HG03135 (cell line): ENCODE measurements around the gene PI16.
"Not testable (repeated sequence)": the region's sequence is repeated elsewhere in the genome, so short reads cannot be mapped to it uniquely, and the experiment has no call there.

Source experiments
- ATAC-seq: cut with Tn5 transposase; IDR thresholded peaks from one replicate; pipeline ENCODE4 v1.9.1; 2021; ENCODE audit warnings: mild to moderate bottlenecking, moderate library complexity; ENCODE audit not compliant: unreplicated experiment

Gene PI16

GRCh38 chr6:36927691-36928546 lies 26.6 kb upstream of the PI16 start:
- ATAC-seq: no peak

DNA sequence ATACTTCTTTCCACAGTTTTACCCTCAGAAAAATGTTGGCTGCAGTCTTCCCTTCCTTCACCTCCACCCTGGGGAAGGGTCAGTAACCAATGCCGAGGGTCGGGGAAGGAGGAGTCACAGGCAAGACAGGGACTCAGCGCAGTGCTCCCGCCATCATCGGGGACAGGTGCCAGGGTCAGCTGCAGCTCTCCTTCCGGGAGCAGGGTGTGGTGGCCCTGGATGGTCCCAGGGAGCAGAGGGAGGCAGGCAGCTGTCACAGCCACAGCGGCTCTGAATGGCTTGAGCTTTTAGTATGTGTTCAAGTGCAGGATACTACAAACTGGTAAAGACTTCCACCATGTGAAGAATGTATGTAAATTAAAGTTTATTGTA lies 26.0 kb upstream of the PI16 start:
- ATAC-seq: no peak

DNA sequence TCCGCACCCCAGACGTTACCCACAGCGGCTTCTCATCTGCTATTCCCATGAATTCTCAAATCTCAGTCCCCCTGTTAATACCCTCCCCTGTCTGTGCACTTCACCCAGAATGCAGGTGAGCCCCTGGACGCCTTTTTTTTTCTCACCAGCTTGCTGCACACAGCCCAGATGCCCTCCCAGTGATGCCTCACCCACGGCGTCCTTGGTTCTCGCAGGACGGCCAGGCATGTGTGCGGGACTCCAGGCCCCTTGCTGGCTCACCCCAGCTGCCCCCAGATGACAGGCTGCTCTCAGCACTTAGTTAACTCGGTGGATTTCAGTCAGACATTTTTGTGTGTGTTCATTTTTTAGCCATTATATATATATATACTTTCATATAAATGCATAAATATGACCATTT lies 25.4 kb upstream of the PI16 start:
- ATAC-seq: no peak

GRCh38 chr6:36929607-36930006 lies 24.9 kb upstream of the PI16 start:
- ATAC-seq: no peak

DNA sequence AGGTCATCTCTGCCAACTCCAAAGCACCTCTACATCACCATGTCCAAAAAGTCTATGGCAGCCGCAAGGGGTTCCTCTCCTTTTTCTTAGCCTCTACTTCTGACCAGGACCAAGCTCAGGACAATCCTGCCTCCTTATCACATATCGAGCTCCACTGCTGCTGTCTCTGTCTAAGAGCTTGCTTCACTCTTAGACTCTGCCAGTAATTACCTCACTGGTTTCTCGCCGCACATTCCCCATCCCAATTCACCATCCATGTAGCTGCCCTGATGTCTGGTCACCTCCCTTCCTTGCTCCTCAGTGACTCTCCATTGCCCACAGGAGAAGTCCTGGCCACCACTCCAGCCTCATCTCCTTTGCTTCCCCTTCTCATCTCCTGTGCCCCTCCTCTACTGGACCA lies 24.1 kb upstream of the PI16 start:
- no peak for ATAC-seq

- ATAC-seq: no peak
Observed at GRCh38 chr6:36933102-36933501, 21.4 kb upstream of the PI16 start.

DNA sequence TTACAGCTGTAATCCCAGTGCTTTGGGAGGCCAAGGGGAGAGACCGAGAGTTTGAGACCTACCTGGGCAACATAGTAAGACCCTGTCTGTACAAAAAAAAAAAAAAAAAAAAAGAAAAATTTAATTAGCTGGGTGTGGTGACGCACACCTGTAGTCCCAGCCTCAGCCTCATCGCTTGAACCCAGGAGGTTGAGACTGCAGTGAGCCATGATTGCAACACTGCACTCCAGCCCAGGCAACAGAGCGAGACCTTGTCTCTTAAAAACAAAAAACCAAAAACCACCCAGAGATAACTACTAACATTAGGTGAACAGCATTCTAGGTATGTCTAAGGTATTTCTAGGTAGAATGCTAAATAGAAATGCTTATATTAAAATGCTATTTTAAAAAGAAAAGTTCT lies 21.0 kb upstream of the PI16 start:
- no peak for ATAC-seq

DNA sequence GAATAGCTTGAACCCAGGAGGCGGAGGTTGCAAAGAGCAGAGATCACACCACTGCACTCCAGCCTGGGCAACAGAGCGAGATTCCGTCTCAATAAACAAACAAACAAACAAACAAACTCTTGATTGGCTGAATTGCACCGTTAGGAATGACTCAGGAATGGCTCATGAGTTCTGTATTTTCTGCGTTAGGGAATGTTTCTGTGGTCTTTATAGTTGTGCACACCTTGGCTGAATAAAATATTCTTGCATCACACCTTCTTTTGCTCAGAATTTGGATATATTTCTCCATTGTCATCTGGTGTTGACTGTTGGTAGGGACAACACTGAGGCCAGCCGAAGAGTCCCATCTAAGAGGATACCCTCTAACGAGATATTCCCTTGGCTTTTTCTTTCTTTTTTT lies 19.6 kb upstream of the PI16 start:
- no peak for ATAC-seq

DNA sequence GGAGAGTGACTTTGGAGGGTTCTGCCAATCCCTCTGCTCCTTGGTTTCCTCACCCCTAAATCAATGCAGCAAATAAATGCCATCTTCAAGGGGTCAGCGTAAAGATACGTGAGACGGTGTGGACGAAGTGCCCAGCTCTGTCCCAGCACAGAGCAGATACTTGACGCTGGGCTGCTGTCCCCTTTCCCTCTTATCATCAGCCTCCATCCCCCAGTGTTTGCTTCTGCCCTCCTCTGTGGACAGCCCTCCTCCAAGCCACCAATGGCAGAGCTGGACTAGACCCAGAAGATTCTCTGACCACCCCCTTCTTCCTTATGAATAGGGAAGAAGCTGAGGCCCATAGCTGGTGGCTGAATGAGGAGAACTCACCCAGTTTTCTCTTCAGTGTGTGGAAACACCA lies 17.7 kb upstream of the PI16 start:
- no peak for ATAC-seq

- ATAC-seq: no peak
Observed at GRCh38 chr6:36937896-36938295, 16.6 kb upstream of the PI16 start.

DNA sequence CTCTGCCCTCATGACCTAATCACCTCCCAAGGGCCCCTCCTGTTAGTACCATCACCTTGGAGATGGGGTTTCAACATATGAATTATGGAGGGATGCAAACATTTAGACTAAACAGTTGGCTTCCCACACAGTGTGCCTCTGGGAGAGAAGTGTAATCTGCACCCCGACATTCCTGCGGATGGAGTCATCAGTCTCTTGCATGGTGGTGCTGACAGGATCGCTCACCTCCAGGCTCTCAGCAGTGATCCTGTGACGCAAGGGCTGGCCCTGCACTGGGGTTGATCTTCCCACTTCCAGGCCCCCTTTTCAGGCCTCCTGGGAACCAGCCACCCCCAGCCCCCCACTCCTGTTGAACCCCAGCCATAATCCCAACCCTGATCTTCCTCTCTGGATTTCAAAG lies 16.0 kb upstream of the PI16 start:
- no peak for ATAC-seq

GRCh38 chr6:36939005-36939404 lies 15.5 kb upstream of the PI16 start:
- not testable (repeated sequence) for ATAC-seq

- ATAC-seq: no peak
Observed at GRCh38 chr6:36940027-36940426, 14.5 kb upstream of the PI16 start.

GRCh38 chr6:36941561-36941960 lies 13.0 kb upstream of the PI16 start:
- not testable (repeated sequence) for ATAC-seq

DNA sequence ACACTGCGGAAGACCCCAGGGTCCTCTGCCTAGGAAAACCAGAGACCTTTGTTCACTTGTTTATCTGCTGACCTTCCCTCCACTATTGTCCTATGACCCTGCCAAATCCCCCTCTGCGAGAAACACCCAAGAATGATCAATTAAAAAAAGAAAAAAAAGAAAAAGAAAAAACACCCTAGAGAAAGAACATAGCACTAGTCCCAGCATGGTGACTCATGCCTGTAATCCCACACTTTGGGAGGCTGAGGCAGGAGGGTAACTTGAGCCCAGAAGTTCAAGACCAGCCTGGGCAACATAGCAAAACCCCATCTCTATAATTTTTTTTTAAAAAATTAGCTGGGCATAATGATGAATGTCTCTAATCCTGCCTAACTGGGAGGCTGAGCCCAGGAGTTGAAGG lies 12.2 kb upstream of the PI16 start:
- not testable (repeated sequence) for ATAC-seq

DNA sequence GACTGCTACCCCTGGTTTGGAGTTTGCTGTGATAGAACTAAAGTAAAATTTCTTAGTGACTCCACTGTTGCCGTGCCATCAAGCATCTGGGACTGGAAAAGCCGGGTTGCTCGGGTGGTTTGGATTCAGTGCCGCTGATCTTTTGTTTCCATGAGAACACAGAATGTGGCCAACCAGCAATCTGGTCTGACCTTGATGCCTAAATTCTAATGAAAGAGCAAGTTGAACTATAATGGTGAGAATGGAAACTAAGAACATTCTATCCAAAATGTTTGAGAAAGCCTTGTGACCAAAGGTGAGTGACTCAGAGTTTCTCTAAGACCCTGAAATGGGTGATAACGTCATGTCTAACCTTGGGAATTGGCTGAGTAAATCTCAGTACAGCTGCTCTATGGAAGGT lies 9.9 kb upstream of the PI16 start:
- no peak for ATAC-seq

GRCh38 chr6:36945301-36945700 lies 9.2 kb upstream of the PI16 start:
- no peak for ATAC-seq

GRCh38 chr6:36946526-36946925 lies 8.0 kb upstream of the PI16 start:
- no peak for ATAC-seq

DNA sequence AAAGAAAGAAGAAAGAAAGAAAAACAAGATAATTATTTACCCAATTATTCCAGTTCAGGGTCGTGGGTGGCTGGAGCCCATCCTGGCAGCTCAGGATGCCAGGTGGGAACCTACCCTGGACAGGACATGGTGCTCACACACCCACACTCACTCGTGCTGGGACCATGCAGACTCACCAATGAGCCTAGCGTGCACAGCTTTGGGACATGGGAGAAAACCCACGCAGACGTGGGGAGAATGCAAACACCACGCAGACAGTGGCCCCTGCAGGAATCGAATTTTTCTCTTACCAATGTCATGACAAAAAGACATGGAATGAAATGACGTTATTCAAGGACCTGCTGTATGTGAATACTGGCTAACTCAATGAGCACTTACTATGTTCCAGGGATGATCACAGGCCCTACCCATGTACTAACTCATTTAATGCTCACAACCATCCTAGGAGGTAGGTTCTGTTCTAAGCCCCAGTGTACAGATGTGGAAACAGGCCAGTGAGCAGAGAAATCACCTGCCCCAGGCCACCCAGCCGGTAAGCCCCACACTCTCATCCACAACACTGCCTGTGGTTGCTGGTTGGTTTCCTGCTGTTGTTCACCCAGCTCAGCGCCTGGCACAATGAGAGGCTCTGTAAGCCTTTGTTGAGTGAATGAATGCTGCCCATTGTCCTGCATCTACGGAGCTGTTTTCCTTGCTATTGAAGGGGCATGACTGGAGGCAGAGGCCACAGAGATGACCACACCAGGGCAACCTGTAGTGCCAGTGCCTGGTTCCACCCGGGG lies 6.8 kb upstream of the PI16 start:
- ATAC-seq: no peak

GRCh38 chr6:36949076-36949475 lies 5.5 kb upstream of the PI16 start:
- not testable (repeated sequence) for ATAC-seq

DNA sequence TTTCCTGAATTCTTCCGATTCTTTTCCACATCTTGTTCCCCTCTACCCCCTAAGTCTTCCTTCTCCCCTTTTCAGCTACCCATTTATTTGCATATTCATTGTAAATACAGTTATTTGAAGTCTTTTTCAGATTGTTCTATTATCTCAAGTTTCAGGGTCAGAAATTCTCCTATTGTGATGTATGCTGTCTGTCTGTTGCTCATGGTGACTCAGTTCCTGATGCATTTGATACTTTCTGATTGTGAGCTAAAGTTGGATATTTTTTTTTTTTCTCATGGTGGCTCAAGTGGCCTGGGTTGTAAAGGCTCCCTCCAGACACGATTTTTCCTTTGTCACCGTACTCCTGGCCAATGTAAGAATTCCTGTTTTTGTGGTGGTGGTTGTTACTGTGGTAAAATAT lies 4.9 kb upstream of the PI16 start:
- no peak for ATAC-seq

- no peak for ATAC-seq
Observed at GRCh38 chr6:36953931-36954261, 642 bp upstream of the PI16 start.
